ENCODE results near the gene S100A1. TPM values are rescaled to one million over a fixed set of nuclear protein-coding genes. Genes with fewer than 3 reads are reported as not detected.

The S100A1 gene
- total RNA-seq, 1 experiment from 2014 or later: 1.3 TPM

GRCh38 chr1:153633754-153634665 is 5.8 kb downstream of the S100A1 start, which contains the start of gene CHTOP (continued):
- TF ChIP-seq ERG (CRISPR knock-in tag; IDR thresholded peaks at IDR 0.05) (no peak), ZNF396 (CRISPR knock-in tag; IDR thresholded peaks at IDR 0.05; ENCODE audit: borderline replicate concordance) (no peak), ZNF281 (CRISPR knock-in tag; IDR thresholded peaks at IDR 0.05) (peak; percentile 51; the same call in 1 of the 2 replicates), IRF2 (CRISPR knock-in tag; IDR thresholded peaks at IDR 0.05; ENCODE audit: borderline replicate concordance, low read depth) (no peak), CREM (CRISPR knock-in tag; IDR thresholded peaks at IDR 0.05) (peak; percentile 85), ZNF263 (CRISPR knock-in tag; IDR thresholded peaks at IDR 0.05; ENCODE audit: low read depth) (no peak), USF2 (CRISPR knock-in tag; IDR thresholded peaks at IDR 0.05) (peak; percentile 19; the same call in 1 of the 2 replicates), ETV6 (CRISPR knock-in tag; IDR thresholded peaks at IDR 0.05) (peak; percentile 64; the same call in 1 of the 2 replicates), ZNF317 (CRISPR knock-in tag; IDR thresholded peaks at IDR 0.05; ENCODE audit: borderline replicate concordance, low read depth) (no peak), NR2C2 (CRISPR knock-in tag; IDR thresholded peaks at IDR 0.05) (no peak), FOXP1 (CRISPR knock-in tag; IDR thresholded peaks at IDR 0.05; ENCODE audit: borderline replicate concordance) (peak; percentile 87), TEAD1 (CRISPR knock-in tag; IDR thresholded peaks at IDR 0.05) (no peak; the same call in 1 of the 2 replicates), ELF4 (CRISPR knock-in tag; IDR thresholded peaks at IDR 0.05; ENCODE audit: low read depth) (no peak), OVOL2 (CRISPR knock-in tag; IDR thresholded peaks at IDR 0.05; ENCODE audit: borderline replicate concordance) (no peak), RELA (CRISPR knock-in tag; IDR thresholded peaks at IDR 0.05; ENCODE audit: borderline replicate concordance) (no peak), HMGXB4 (CRISPR knock-in tag; IDR thresholded peaks at IDR 0.05) (0 out of 2 replicates have a peak, but pooled peaks have one; percentile 75), ATF2 (CRISPR knock-in tag; IDR thresholded peaks at IDR 0.05; ENCODE audit: borderline replicate concordance, low read depth) (no peak), CTCF (IDR thresholded peaks at IDR 0.05) (no peak), ZNF416 (CRISPR knock-in tag; IDR thresholded peaks at IDR 0.05) (peak; percentile 62; the same call in 1 of the 2 replicates), ZSCAN18 (CRISPR knock-in tag; IDR thresholded peaks at IDR 0.05) (no peak), ZMAT4 (CRISPR knock-in tag; IDR thresholded peaks at IDR 0.05) (no peak), RORB (CRISPR knock-in tag; IDR thresholded peaks at IDR 0.05) (no peak), KAT7 (CRISPR knock-in tag; IDR thresholded peaks at IDR 0.05; ENCODE audit: borderline replicate concordance) (no peak), ZNF219 (CRISPR knock-in tag; IDR thresholded peaks at IDR 0.05; ENCODE audit: borderline replicate concordance) (0 out of 2 replicates have a peak, but pooled peaks have one; percentile 47), CDX4 (CRISPR knock-in tag; IDR thresholded peaks at IDR 0.05; ENCODE audit: borderline replicate concordance) (no peak)
